B cell (primary cell): ENCODE results near the gene LARGE1. TPM values are rescaled to one million over a fixed set of nuclear protein-coding genes. Genes with fewer than 3 reads are reported as not detected.

ENCODE experiments used
- ATAC-seq: fragments of 200-7000 bp; cut with Tn5 transposase; one replicate; pipeline ENCODE4 v1.10.0; 2021; ENCODE audit warnings: low read depth, mild to moderate bottlenecking, moderate number of reproducible peaks, moderate library complexity
- CTCF ChIA-PET: fragments of 350-600 bp; sonication (Branson Sonifier 250); formaldehyde crosslinking; loops from one replicate; lab custom pipeline; 2021; ENCODE audit warnings: antibody characterized with exemption, inconsistent platforms; lab: Charles Lee
- POLR2A ChIA-PET: fragments of 350-600 bp; sonication (Branson Sonifier 250); formaldehyde crosslinking; loops from one replicate; lab custom pipeline; 2021; ENCODE audit warnings: antibody characterized with exemption; lab: Charles Lee
- DNase-seq: peaks from one replicate; pipeline ENCODE4 v3.0.0; 2013
- H2AFZ ChIP-seq: 2 replicates; pipeline ENCODE4 v1.6.1; 2012; ENCODE audit warnings: mild to moderate bottlenecking, low read depth, low read length; ENCODE audit not compliant: insufficient read depth, poor library complexity, severe bottlenecking
- H3K27ac ChIP-seq, 2 donors: 1 replicate in 1 of 2; 2 replicates in 1 of 2; pipeline ENCODE4 v1.5.1; 2012 to 2013; ENCODE audit warnings: low read length in 2 of 2, mild to moderate bottlenecking in 2 of 2, moderate library complexity in 1 of 2
- H3K27me3 ChIP-seq, 4 experiments: fragments of 200-600 bp in 1 of 4; sonication (generic) in 1 of 4; replicated peaks in 1 of 4; 1 replicate in 2 of 4; 2 replicates in 2 of 4; pipeline versions ENCODE4 v1.6.1 to v1.7.0; 2013 to 2016; ENCODE audit warnings: low read length in 3 of 4, mild to moderate bottlenecking in 2 of 4, mixed read lengths in 1 of 4, moderate library complexity in 1 of 4; ENCODE audit not compliant: insufficient read depth in 4 of 4, control insufficient read depth in 3 of 4; ENCODE audit errors: control extremely low read depth in 1 of 4
- H3K36me3 ChIP-seq, 2 experiments: replicated peaks in 1 of 2; 1 replicate in 1 of 2; 2 replicates in 1 of 2; pipeline versions ENCODE4 v1.6.1 to v1.7.1; 2013; ENCODE audit warnings: low read length in 1 of 2; ENCODE audit not compliant: insufficient read depth in 2 of 2, control insufficient read depth in 1 of 2; ENCODE audit errors: control extremely low read depth in 1 of 2, extremely low read depth in 1 of 2
- H3K4me1 ChIP-seq, 2 donors: fragments of 200-600 bp in 1 of 2; sonication (generic) in 1 of 2; 1 replicate in 1 of 2; 2 replicates in 1 of 2; pipeline versions ENCODE4 v1.5.1 to v1.6.1; 2013 to 2017; ENCODE audit warnings: low read length in 2 of 2; ENCODE audit not compliant: control insufficient read depth in 2 of 2, insufficient read depth in 2 of 2
- H3K4me2 ChIP-seq: replicated peaks from 2 replicates; pipeline ENCODE3; 2012; ENCODE audit warnings: mild to moderate bottlenecking, low read depth, low read length; ENCODE audit not compliant: poor library complexity, severe bottlenecking
- H3K4me3 ChIP-seq, 5 experiments: fragments of 200-600 bp in 1 of 5; sonication (generic) in 1 of 5; 1 replicate in 3 of 5; 2 replicates in 2 of 5; pipeline versions ENCODE4 v1.5.1 to v1.7.0; 2011 to 2016; ENCODE audit warnings: low read length in 4 of 5, mild to moderate bottlenecking in 4 of 5, low read depth in 2 of 5, control low read depth in 1 of 5, moderate library complexity in 1 of 5; ENCODE audit not compliant: insufficient read depth in 1 of 5; ENCODE audit errors: control extremely low read depth in 1 of 5, extremely low read depth in 1 of 5
- H3K79me2 ChIP-seq: fragments of 200-600 bp; sonication (generic); one replicate; pipeline ENCODE4 v1.6.0; 2016; ENCODE audit warnings: low read length; ENCODE audit not compliant: control insufficient read depth, insufficient read depth
- H3K9ac ChIP-seq: fragments of 200-600 bp; sonication (generic); 2 replicates; pipeline ENCODE4 v1.6.1; 2017; ENCODE audit warnings: mild to moderate bottlenecking, low read length, moderate library complexity
- H3K9me3 ChIP-seq, 3 donors: one replicate each; pipeline versions ENCODE4 v1.6.1 to v1.7.1; 2013; ENCODE audit warnings: low read length in 2 of 3; ENCODE audit not compliant: control insufficient read depth in 2 of 3, insufficient read depth in 1 of 3; ENCODE audit errors: control extremely low read depth in 1 of 3
- H4K20me1 ChIP-seq: 2 replicates; pipeline ENCODE4 v1.6.0; 2012; ENCODE audit warnings: mild to moderate bottlenecking, low read length; ENCODE audit not compliant: insufficient read depth, control insufficient read depth, poor library complexity, severe bottlenecking
- H3K27ac Mint-ChIP-seq: one replicate; pipeline ENCODE4 v1.8.0; 2021; ENCODE audit warnings: mixed read lengths
- H3K27me3 Mint-ChIP-seq: one replicate; pipeline ENCODE4 v1.8.0; 2021; ENCODE audit warnings: mixed read lengths
- H3K4me1 Mint-ChIP-seq: one replicate; pipeline ENCODE4 v1.8.0; 2021; ENCODE audit warnings: mixed read lengths
- H3K4me3 Mint-ChIP-seq: one replicate; pipeline ENCODE4 v1.8.0; 2021; ENCODE audit warnings: mixed read lengths
- H3K9me3 Mint-ChIP-seq: one replicate; pipeline ENCODE4 v1.8.0; 2022; ENCODE audit warnings: mixed read lengths; ENCODE audit not compliant: insufficient read depth
- CTCF ChIP-seq: fragments of 200-600 bp; IDR thresholded peaks from one replicate; pipeline ENCODE4 v1.8.0; 2022; ENCODE audit warnings: antibody characterized with exemption, mild to moderate bottlenecking
- EZH2 ChIP-seq: IDR thresholded peaks from 2 replicates; pipeline ENCODE4 v1.6.1; 2012; ENCODE audit warnings: borderline replicate concordance, low read depth, mild to moderate bottlenecking, moderate library complexity, low read length; ENCODE audit not compliant: insufficient read depth, poor library complexity, severe bottlenecking
- WGBS: methylation state at CpG from one replicate; pipeline ENCODE4 v1.1.5; 2013; ENCODE audit warnings: missing lambda C conversion rate; ENCODE audit not compliant: insufficient coverage; 5-methylcytosine and 5-hydroxymethylcytosine counted together
- intact Hi-C: fragments of 100-400 bp; cut with micrococcal nuclease; formaldehyde crosslinking; loops from one replicate; pipeline ENCODE4 v1.10.0; 2022
- polyA plus RNA-seq: library from polyadenylated mRNA; depleted of rRNA; stranded (reverse); fragments of >200 nt; gene quantifications from 2 replicates; pipeline ENCODE4 v1.2.3, GENCODE V29; 2012
- total RNA-seq, 2 donors: library from RNA; stranded (reverse); fragments of 120-200 nt in 1 of 2; gene quantifications; 1 replicate in 1 of 2; 2 replicates in 1 of 2; pipeline versions ENCODE4 v1.2.3 to v1.2.4, GENCODE V29; 2013 to 2022

LARGE1 gene
- total and polyA plus RNA-seq, 2 donors (not counting 1 experiment from before 2014, with no cell fraction given) = 20.7 to 82.0 TPM

- CTCF ChIA-PET = interaction anchor here (1.5 kb wide), 1 partner anchor 12 kb away, joined by 3 read pairs; no protein-coding TSS in a partner anchor
These were observed 482.0 kb downstream of the LARGE1 start for GRCh38 chr22:33438273-33438672.

GRCh38 chr22:33431300-33431699, 489.0 kb downstream of the LARGE1 start:
- Mint-ChIP-seq H3K4me1 (no peaks in the 10 kb centered on the region), H3K27ac (no peak overlapping the region), H3K4me3 (no peak overlapping the region), H3K27me3 (no peaks in the 10 kb centered on the region), H3K9me3 (no peaks in the 10 kb centered on the region)
- intact Hi-C loops = no loop called here
- WGBS = 100% methylated on average over 2 of the region's 3 CpGs
- Histone ChIP-seq H2AFZ (no peak overlapping the region), H3K9me3 (no peaks in the 10 kb centered on the region), H3K4me3 (no peak overlapping the region), H3K4me1 (no peaks in the 10 kb centered on the region), H3K79me2 (no peaks in the 10 kb centered on the region), H3K27me3 (no peaks in the 10 kb centered on the region), H3K9ac (no peak overlapping the region), H3K36me3 (peaks cover 0 to 18% of the 10 kb centered on the region in 2 experiments), H4K20me1 (peaks cover 3% of the 10 kb centered on the region), H3K27ac (no peak overlapping the region), H3K4me2 (no peak overlapping the region)
- POLR2A ChIA-PET = no interaction called here
- DNase-seq (no peak), ATAC-seq (no peak)
- no peak for TF ChIP-seq EZH2
- TF ChIP-seq CTCF = no peak
- CTCF ChIA-PET = no interaction called here

More at GRCh38 chr22:33438273-33438672, 482.0 kb downstream of the LARGE1 start:
- H3K27ac Mint-ChIP-seq = no peak overlapping the region
- Histone ChIP-seq H3K36me3 (no peaks in the 10 kb centered on the region), H3K4me3 (no peak overlapping the region), H3K27ac (no peak overlapping the region), H4K20me1 (peaks cover 9% of the 10 kb centered on the region), H2AFZ (no peak overlapping the region), H3K4me2 (no peak overlapping the region), H3K9ac (no peak overlapping the region), H3K27me3 (no peaks in the 10 kb centered on the region), H3K9me3 (no peaks in the 10 kb centered on the region), H3K4me1 (no peaks in the 10 kb centered on the region), H3K79me2 (no peaks in the 10 kb centered on the region)
- POLR2A ChIA-PET = no interaction called here
- peaks cover 2% of the 10 kb centered on the region for H3K4me1 Mint-ChIP-seq
- H3K27me3 Mint-ChIP-seq = no peaks in the 10 kb centered on the region
- ATAC-seq (no peak), DNase-seq (no peak)
- intact Hi-C loops = no loop called here
- TF ChIP-seq CTCF = no peak
- TF ChIP-seq EZH2 = no peak
- H3K4me3 Mint-ChIP-seq = no peak overlapping the region
- H3K9me3 Mint-ChIP-seq = no peaks in the 10 kb centered on the region
- 33% methylated on average over 5 of the region's 7 CpGs for whole genome bisulfite sequencing
